PC-9 (cell line): ENCODE measurements around the gene UTS2.

Experiments used
- EZH2 ChIP-seq: fragments of 200-600 bp; sonication (generic); IDR thresholded peaks from 2 replicates; pipeline ENCODE4 v1.8.0; 2017; ENCODE audit warnings: antibody characterized with exemption, low read depth
- TF ChIP-seq, protein P1 (sequence below): fragments of 200-600 bp; sonication (generic); conservative IDR thresholded peaks from 2 replicates; pipeline ENCODE4 v1.6.1; 2017; ENCODE audit warnings: mixed run types, antibody characterized with exemption, mild to moderate bottlenecking, moderate library complexity

DNA sequence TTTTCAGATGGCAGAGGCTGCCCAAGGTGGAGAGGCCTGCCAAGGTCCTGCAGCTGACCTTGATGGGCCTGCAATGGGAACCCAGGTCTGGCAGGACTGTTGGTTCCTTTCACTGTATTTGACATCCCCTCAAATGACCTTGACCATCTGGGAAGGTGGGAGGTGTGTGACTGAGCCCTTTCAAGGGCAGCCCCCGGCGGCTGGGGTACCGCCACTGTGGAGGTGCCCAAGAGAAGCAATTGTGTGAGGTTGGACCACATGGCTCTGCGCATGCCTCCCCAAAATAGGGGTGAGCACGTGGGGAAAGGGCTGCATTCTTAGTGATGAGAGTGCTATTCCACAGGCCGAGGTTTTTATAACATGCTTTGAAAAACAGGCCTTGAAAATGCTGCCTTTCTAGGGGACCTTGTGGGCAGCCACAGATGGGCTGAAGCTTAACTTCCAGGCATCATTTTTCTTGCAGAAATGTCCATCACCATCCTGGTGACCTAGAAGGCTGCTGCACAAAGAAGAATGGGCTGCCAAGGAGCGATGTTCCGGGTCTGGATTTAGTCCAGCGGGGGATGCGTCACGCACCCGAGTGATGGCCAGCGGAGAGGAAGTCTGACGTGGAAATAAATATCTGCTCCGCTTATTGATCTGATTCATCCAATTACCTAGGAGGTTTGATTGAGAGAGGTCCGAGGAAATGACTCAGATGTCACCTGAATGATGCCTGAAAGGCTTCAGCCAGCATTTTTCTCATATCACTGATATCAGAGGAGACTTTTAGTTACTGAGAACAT is 16.5 kb upstream of the UTS2 start:
- TF ChIP-seq, protein P1, sequence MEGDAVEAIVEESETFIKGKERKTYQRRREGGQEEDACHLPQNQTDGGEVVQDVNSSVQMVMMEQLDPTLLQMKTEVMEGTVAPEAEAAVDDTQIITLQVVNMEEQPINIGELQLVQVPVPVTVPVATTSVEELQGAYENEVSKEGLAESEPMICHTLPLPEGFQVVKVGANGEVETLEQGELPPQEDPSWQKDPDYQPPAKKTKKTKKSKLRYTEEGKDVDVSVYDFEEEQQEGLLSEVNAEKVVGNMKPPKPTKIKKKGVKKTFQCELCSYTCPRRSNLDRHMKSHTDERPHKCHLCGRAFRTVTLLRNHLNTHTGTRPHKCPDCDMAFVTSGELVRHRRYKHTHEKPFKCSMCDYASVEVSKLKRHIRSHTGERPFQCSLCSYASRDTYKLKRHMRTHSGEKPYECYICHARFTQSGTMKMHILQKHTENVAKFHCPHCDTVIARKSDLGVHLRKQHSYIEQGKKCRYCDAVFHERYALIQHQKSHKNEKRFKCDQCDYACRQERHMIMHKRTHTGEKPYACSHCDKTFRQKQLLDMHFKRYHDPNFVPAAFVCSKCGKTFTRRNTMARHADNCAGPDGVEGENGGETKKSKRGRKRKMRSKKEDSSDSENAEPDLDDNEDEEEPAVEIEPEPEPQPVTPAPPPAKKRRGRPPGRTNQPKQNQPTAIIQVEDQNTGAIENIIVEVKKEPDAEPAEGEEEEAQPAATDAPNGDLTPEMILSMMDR, result no peak
- no peak for TF ChIP-seq EZH2
